ENCODE results near the gene FADS6. TPM values are rescaled to one million over a fixed set of nuclear protein-coding genes. Genes with fewer than 3 reads are reported as not detected.
A peak's percentile ranks its signal among the peaks of the same experiment; 100 is the strongest.

The FADS6 gene
- polyA plus RNA-seq, 1 of the 3 experiments (the other 2 are of a cell fraction) = not detected

DNA sequence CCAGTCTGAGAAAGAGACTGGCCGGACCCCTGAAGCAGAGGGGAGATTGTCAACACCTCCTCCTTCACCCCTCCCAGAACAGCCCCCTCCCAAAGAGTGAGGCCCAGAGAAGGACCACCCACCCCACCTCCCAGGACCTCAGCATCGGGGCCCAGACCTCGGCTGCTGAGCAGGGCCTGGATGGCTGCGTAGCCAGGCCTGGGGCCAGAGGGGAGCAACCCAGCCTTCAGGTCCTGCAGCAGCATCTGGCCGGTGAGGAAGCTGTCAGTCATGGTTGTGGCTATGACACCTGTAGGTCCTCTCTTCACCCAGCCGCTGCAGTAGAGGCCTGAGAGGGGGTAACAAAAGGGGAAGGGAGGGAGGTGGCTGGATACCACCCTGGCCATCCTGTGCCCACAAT lies 30.5 kb downstream of the FADS6 start:
- TF ChIP-seq TAF1 (IDR thresholded peaks at IDR 0.05; ENCODE audit: borderline replicate concordance, low read depth, low read length) (no peak), EP300 (IDR thresholded peaks at IDR 0.05; ENCODE audit: borderline replicate concordance in 1 of 2, low read depth in 1 of 2, low read length in 1 of 2) (no peak), MEF2A (IDR thresholded peaks at IDR 0.05; ENCODE audit: borderline replicate concordance, low read depth) (no peak)
- peaks cover 6% of the 10 kb centered on the region for H3F3A ChIP-seq (replicated peaks; ENCODE audit: insufficient read depth)
- no peaks in the 10 kb centered on the region for H3K9me2 ChIP-seq
- no peak for DNase-seq
- ChIA-PET POLR2A (interaction anchor here (0.8 to 3.8 kb wide), 4 partner anchors 10 to 148 kb away, joined by 3 to 14 read pairs (median 7); partner anchors contain the start of gene FDXR), CTCF (interaction anchor here (0.6 to 98.1 kb wide), 27 partner anchors 3 to 374 kb away, joined by 3 to 3869 read pairs (median 6); partner anchors contain the start of genes FADS6, FDXR, GRIN2C and NAT9)
- H3K9ac ChIP-seq = no peak overlapping the region
- peaks cover 28% of the 10 kb centered on the region for H4K20me1 ChIP-seq (ENCODE audit: insufficient read depth)
- H2AFZ ChIP-seq (ENCODE audit: low read depth) = no peak overlapping the region
- peaks cover 10 to 28% of the 10 kb centered on the region in 2 experiments for H3K36me3 ChIP-seq (replicated peaks in 1 of 2; ENCODE audit: control insufficient read depth in 1 of 2, insufficient read depth in 2 of 2, low read length in 1 of 2)
- WGBS (ENCODE audit: low lambda C conversion rate) = 80% methylated on average over 1 of the region's 6 CpGs
- no peaks in the 10 kb centered on the region for H3K9me3 ChIP-seq
- H3K27me3 ChIP-seq (ENCODE audit: insufficient read depth) = peaks cover 31% of the 10 kb centered on the region
- no peak overlapping the region for H3K4me2 ChIP-seq
- H3K4me3 ChIP-seq (ENCODE audit: low read depth in 2 of 2, low read length in 1 of 2) = no peak overlapping the region
- no peaks in the 10 kb centered on the region for H3K79me2 ChIP-seq (ENCODE audit: insufficient read depth)
- H3K27ac ChIP-seq (ENCODE audit: low read depth in 2 of 2, low read length in 1 of 2) = no peak overlapping the region
- peaks cover 0 to 12% of the 10 kb centered on the region in 2 experiments; a peak in 2 of 4 replicates for H3K4me1 ChIP-seq (ENCODE audit: control insufficient read depth in 1 of 2, insufficient read depth in 2 of 2, low read depth in 1 of 2, low read length in 1 of 2)

- Histone ChIP-seq H3K27ac (ENCODE audit: low read depth in 2 of 2, low read length in 1 of 2) (no peak overlapping the region), H3F3A (replicated peaks; ENCODE audit: insufficient read depth) (peaks cover 6% of the 10 kb centered on the region), H3K79me2 (ENCODE audit: insufficient read depth) (no peaks in the 10 kb centered on the region), H3K9ac (no peak overlapping the region), H3K9me3 (no peaks in the 10 kb centered on the region), H4K20me1 (ENCODE audit: insufficient read depth) (peaks cover 28% of the 10 kb centered on the region), H3K4me1 (ENCODE audit: control insufficient read depth in 1 of 2, insufficient read depth in 2 of 2, low read depth in 1 of 2, low read length in 1 of 2) (peaks cover 0 to 12% of the 10 kb centered on the region in 2 experiments; a peak in 2 of 4 replicates), H3K9me2 (no peaks in the 10 kb centered on the region), H3K4me2 (no peak overlapping the region), H3K4me3 (ENCODE audit: low read depth in 2 of 2, low read length in 1 of 2) (no peak overlapping the region; a peak in 1 of 4 replicates), H2AFZ (ENCODE audit: low read depth) (no peak overlapping the region), H3K36me3 (replicated peaks in 1 of 2; ENCODE audit: control insufficient read depth in 1 of 2, insufficient read depth in 2 of 2, low read length in 1 of 2) (peaks cover 10 to 26% of the 10 kb centered on the region in 2 experiments), H3K27me3 (ENCODE audit: insufficient read depth) (peaks cover 35% of the 10 kb centered on the region)
- peak; percentile 97 for DNase-seq
- TF ChIP-seq IRF3 (IDR thresholded peaks at IDR 0.05; ENCODE audit: low read depth, low read length) (no peak), POLR2AphosphoS5 (IDR thresholded peaks at IDR 0.05; ENCODE audit: low read depth, low read length) (no peak), RCOR1 (IDR thresholded peaks at IDR 0.05; ENCODE audit: low read length) (no peak), FOSL2 (IDR thresholded peaks at IDR 0.05; ENCODE audit: borderline replicate concordance, low read depth) (no peak), RFX5 (IDR thresholded peaks at IDR 0.05; ENCODE audit: low read length) (no peak), MEF2A (IDR thresholded peaks at IDR 0.05; ENCODE audit: borderline replicate concordance, low read depth) (no peak), SMC3 (IDR thresholded peaks at IDR 0.05; ENCODE audit: low read depth, low read length) (peak; percentile 86), RAD21 (IDR thresholded peaks at IDR 0.05; ENCODE audit: low read length) (peak; percentile 65)
- TF ChIP-seq, protein P1, sequence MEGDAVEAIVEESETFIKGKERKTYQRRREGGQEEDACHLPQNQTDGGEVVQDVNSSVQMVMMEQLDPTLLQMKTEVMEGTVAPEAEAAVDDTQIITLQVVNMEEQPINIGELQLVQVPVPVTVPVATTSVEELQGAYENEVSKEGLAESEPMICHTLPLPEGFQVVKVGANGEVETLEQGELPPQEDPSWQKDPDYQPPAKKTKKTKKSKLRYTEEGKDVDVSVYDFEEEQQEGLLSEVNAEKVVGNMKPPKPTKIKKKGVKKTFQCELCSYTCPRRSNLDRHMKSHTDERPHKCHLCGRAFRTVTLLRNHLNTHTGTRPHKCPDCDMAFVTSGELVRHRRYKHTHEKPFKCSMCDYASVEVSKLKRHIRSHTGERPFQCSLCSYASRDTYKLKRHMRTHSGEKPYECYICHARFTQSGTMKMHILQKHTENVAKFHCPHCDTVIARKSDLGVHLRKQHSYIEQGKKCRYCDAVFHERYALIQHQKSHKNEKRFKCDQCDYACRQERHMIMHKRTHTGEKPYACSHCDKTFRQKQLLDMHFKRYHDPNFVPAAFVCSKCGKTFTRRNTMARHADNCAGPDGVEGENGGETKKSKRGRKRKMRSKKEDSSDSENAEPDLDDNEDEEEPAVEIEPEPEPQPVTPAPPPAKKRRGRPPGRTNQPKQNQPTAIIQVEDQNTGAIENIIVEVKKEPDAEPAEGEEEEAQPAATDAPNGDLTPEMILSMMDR (IDR thresholded peaks at IDR 0.05) = peak; percentile 94
- TF ChIP-seq, protein P2, sequence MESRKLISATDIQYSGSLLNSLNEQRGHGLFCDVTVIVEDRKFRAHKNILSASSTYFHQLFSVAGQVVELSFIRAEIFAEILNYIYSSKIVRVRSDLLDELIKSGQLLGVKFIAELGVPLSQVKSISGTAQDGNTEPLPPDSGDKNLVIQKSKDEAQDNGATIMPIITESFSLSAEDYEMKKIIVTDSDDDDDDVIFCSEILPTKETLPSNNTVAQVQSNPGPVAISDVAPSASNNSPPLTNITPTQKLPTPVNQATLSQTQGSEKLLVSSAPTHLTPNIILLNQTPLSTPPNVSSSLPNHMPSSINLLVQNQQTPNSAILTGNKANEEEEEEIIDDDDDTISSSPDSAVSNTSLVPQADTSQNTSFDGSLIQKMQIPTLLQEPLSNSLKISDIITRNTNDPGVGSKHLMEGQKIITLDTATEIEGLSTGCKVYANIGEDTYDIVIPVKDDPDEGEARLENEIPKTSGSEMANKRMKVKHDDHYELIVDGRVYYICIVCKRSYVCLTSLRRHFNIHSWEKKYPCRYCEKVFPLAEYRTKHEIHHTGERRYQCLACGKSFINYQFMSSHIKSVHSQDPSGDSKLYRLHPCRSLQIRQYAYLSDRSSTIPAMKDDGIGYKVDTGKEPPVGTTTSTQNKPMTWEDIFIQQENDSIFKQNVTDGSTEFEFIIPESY (IDR thresholded peaks at IDR 0.05; ENCODE audit: borderline replicate concordance, low read depth) = no peak
- CTCF ChIA-PET = interaction anchor here (0.6 to 98.1 kb wide), 39 partner anchors 3 to 494 kb away, joined by 3 to 3869 read pairs (median 4); partner anchors contain the start of genes FADS6, FDXR, GRIN2C and MRPL58
- 47% methylated on average over 19 of the region's 25 CpGs for WGBS (ENCODE audit: low lambda C conversion rate)
- POLR2A ChIA-PET = interaction anchor here (0.8 to 3.8 kb wide), 4 partner anchors 10 to 149 kb away, joined by 3 to 14 read pairs (median 7); partner anchors contain the start of gene FDXR
These were observed 31.1 kb downstream of the FADS6 start for GRCh38 chr17:74862108-74862901.
